Fibroblast of skin of right quadriceps (primary cell): ENCODE data around the gene ZYX.
"Not testable (repeated sequence)": the region's sequence is repeated elsewhere in the genome, so short reads cannot be mapped to it uniquely, and the experiment has no call there.

Experiments used
- DNase-seq: peaks from one replicate; pipeline ENCODE4 v3.0.0-alpha.2; 2013

Gene ZYX

DNA sequence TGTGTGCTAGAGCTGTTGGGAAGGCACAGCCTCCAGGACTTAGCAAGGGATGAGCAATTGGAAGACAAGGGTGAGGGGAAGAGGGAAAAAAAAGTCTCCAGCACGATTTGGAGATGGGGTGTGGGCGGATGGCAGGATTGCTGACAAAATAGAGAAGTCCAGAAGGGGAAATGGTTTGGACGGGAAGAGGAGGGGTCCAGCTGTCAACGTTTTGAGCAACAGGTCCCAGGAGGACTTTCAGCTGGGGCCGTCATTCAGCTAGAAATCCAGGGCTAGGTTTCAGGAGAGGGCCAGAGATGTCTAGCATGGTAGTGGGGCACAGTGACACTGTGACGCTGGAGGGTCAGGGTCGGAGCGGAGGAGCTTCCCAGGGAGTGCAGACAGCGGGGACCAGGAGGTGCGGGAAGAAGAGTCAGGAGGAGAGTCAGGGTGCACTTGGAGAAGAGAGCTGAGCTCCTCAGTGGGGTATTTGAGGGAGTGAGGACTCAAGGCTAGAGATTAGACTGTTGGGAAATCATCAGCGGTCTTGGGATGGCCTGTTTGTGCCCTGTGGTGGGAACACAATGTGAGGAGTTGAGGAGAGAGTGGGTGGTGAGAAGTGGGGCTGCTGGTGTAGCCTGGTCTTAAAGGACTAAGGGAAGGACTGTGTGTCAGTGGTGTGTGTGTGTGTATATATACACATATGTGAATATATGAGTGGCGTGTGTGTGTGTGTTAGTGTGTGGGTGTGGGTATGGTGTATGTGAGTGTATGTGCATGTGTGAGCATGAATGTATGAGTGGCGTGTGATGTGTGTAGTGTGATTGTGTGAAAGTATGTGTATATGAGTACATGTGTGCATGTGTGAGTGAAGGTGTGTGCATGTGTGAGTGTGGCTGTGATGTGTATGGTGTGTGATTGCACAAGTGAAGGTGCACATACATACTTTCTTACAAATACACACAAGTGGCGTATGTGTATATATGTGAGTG lies 3.8 kb downstream of the ZYX start:
- no peak for DNase-seq

DNA sequence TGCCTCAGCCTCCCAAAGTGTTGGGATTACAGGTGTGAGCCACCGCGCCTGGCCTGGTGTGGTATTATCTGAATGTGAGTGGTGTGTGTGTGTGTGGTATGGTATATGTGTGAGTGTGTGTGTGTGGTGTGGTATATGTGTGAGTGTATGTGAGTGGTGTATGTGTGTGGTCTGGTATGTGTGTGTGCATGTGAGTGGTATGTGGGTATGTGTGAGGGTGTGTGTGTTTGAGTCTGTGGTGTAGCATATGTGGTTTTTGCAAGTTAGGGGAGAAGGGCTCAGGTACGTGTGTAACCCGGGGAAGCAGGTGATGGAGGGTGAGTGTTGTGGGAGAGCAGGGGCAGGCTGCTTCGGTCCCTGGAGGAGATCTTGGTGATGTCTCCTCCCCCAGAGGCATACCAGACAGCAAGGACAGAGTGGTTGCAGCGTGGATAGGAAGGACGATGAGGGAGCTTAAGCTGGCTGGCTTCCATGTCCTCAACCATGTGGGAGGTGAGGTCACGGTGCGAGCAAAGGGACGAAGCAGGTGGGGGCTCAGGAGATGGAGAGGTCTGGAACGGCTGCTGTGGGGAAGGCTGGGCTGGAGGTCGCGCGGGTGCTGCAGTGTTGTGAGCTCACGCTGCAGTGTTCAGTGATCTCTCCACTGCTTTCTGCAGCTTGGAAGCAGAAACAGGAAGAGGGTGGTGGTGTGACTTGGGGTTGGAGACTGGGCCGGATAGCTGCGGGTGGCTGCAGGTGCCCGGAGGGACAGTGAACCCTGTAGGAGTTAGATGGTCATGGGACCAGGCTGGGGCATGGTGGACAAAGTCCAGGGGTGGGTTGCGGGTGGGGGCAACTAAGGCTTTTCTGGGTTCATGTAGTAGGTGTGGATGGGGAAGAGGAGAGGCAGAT lies 5.0 kb downstream of the ZYX start:
- DNase-seq, result no peak

DNA sequence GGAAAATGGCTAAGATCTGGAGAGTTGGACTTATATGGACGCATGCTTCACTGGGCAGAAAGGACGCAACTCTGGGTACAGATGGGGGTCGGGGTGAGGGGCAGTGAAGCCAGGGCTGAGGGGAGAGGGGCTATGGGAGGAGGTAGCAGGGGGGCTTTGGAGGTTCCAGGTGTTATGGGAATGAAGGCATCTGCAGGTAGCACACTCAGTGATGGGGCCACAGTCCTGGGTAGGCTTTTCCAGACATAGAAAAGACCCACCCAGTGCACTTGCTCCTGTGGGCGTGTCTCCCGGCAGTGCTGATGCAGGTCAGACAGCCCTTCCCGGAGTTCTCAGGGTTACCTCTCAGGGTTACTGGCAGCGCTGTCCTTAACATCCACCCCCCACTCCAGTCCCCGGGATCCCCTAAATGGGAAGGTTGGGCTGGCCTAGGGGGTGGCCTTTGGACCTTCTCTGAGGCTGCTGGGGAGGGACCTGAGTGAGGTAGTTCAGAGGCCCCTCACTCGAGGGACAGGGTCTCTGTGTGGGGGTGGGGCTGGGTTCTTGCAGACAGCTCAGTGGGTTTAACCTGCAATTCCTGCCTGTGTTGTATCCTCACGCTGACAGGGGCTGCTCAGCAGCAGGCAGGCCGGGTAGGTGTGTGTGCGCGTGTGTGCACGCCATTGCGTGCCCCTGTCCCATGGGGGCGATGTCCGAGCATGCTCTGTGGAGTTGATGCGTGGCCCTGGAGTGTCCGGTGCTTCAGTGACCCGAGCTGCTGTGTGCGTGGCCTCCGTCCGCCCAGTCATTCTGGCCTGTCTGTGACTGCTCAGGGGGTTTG lies 6.2 kb downstream of the ZYX start:
- no peak for DNase-seq

DNA sequence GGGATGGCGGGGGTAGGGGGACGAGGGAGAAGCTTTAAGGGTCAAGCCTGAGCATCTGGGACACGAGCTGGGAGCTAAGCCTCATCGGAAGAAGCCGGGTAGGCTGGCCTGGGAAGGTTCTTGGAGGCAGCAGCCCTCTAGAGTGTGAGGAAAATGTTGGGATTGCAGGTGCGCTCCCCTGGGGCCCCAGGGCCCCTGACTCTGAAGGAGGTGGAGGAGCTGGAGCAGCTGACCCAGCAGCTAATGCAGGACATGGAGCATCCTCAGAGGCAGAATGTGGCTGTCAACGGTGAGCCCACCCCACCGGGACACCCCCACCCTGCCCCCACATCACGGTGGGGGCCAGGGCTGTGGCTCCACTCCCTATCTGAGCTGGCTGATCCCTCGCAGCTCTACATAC lies 6.9 kb downstream of the ZYX start:
- no peak for DNase-seq

DNA sequence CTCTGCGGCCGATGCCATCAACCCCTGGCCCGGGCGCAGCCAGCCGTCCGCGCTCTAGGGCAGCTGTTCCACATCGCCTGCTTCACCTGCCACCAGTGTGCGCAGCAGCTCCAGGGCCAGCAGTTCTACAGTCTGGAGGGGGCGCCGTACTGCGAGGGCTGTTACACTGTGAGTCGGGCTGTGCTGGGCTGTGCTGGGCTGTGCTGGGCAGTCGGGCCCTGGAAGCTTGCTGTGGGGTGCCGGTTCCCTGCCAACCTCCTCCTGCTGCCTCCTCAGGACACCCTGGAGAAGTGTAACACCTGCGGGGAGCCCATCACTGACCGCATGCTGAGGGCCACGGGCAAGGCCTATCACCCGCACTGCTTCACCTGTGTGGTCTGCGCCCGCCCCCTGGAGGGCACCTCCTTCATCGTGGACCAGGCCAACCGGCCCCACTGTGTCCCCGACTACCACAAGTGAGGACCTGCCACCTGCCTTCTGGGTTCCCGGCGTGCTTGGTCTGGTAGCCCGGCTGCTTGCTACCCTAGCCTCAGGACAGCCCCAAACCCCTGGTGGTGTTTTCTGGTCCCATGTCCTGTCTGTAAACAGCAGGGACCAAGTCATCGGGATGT lies 7.5 kb downstream of the ZYX start:
- no peak for DNase-seq

DNA sequence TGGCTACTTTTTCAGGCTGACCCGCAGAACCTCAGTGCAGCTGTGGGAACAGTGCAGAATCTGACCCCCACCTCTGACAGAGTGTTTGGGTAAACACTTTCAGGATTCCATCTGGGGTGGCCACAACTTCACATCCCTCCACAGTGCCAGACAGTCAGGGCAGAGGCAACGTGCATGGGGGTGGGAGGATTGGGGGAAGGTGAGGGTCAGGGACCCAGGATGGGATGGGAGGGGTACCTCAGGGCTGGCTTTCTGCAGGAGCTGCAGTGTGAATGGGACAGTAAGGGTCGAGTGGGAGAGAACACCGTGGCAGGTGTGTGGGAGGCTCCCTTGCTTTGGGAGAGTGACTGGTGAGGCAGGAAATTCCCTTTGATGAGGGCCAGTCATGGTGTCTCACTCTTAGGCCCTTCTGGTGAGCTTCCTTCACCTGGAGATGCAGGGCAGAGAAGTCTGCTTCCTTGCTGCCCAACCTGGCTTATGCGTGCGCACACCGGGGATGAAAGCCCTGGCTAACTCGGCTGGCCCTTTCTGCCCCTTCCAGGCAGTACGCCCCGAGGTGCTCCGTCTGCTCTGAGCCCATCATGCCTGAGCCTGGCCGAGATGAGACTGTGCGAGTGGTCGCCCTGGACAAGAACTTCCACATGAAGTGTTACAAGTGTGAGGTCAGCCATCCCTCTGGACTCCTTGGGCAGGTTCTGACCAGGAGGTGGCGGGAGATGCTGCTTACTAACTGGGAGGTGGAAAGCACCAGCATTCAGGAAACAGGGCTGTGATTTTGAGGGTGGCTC lies 8.4 kb downstream of the ZYX start:
- no peak for DNase-seq

DNA sequence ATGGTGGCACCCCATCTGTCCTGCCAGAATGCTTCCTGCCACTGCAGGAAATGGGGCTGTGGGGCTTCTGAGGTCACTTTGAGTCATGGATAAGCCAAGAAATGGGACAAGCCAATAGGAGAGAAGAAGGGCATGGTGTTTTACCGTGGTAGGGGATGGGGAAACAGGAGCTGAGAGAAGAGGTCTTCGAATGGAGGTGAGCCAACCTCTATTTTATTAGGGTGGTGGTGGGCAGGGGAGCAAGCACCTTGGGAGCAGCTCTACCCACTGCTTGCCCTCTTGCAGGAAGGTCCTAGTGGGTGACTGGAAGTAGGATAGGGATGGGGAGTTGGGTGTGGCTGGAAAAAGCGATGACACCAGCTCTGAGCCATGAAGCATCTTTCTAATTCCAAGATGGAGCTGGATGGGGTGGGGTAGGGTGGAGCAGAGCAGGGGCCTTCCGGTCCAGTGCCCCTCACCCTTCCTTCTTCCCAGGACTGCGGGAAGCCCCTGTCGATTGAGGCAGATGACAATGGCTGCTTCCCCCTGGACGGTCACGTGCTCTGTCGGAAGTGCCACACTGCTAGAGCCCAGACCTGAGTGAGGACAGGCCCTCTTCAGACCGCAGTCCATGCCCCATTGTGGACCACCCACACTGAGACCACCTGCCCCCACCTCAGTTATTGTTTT lies 9.1 kb downstream of the ZYX start:
- DNase-seq, result no peak

DNA sequence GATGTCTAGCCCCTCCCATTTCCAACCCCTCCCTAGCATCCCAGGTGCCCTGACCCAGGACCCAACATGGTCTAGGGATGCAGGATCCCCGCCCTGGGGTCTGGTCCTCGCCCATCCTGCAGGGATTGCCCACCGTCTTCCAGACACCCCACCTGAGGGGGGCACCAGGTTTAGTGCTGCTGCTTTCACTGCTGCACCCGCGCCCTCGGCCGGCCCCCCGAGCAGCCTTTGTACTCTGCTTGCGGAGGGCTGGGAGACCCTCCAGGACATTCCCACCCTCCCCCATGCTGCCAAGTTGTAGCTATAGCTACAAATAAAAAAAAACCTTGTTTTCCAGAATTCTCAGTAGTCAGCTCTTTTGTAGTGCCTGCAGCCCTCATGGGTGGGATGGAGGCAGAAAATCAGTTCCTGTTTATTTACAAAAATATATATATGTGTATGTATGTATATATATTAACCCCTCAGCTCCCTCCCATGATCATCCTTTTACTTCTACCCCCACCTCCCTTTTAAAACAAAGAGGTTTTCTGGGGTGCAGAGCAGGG lies 9.7 kb downstream of the ZYX start:
- no peak for DNase-seq

DNA sequence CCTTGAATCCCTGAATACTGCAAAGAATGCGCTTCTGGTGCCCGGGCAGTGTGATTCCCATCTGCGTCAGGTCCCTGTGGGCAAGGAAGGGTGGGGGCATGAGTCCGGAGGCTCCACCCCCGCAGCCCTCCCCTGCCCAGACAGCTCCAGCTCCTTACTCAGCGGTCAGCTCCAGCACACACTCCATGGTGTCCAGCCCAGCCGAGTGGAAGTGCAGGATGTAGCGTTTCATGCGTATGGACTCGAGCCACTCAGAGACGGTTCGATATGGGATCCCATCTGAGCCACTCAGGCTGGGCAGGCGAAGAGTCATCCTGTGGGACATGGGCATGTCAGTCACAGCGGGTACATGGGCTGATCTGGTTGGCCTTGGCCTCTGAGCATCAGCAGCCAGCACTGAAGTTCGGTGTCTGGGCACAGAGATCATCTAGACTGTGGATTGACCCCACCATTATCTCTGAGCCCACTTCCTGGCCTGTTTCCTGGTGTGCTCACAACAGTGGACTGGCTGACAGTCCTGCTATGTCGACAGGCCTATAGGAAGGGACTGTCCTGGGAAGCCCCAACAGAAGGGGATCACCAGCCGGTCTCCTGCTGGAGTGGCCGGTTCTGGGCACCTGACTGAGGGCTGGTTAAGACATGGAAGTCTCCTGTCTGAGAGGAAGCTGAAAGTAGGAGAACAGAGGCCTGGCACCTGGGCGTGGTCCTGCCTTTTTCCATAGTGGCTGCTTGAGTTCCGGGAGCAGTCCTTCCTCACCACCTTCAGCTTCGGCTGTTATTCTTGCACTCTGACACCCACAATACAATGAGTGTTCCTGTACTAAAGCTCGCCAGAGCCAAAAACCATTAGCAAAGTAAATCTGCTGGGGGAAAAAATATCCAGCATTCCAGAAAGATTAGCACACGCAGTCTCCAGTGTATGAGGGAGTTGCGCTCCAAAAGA lies 10.6 kb downstream of the ZYX start:
- peak; percentile 80 for DNase-seq

DNA sequence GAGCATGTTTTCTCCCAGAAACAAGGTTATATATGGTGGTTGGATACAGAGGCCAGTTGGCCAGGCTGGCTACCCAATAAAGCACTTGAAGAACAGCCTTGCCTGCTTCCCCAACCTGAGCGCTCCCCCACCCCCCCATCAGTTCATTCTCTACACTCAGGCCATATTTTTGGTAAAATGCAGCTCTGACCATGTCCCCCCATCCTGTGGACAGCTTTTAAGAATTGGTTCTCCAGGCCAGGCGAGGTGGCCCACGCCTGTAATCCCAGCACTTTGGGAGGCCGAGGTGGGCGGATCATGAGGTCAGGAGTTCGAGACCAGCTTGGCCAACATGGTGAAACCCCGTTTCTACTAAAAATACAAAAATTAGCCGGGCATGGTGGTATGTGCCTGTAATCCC lies 11.3 kb downstream of the ZYX start:
- not testable (repeated sequence) for DNase-seq

DNA sequence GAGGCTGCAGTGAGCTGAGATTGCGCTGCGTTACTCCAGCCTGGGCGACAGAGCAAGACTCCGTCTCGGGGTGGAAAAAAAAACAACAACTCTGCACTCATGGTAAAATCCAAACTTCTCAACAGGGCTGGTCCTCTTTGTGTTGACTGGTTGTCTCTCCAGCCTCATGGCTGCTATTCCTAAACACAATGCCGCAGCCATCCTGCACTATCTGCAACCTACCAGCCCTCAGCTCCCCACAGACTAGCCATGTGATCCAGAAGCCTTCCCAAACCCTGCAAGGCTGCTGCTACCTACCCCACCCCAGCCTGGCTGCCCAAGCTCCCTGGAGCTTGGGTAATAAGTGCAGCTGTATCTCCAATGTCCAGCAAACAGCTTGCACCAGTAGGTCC lies 11.7 kb downstream of the ZYX start:
- DNase-seq, result no peak

DNA sequence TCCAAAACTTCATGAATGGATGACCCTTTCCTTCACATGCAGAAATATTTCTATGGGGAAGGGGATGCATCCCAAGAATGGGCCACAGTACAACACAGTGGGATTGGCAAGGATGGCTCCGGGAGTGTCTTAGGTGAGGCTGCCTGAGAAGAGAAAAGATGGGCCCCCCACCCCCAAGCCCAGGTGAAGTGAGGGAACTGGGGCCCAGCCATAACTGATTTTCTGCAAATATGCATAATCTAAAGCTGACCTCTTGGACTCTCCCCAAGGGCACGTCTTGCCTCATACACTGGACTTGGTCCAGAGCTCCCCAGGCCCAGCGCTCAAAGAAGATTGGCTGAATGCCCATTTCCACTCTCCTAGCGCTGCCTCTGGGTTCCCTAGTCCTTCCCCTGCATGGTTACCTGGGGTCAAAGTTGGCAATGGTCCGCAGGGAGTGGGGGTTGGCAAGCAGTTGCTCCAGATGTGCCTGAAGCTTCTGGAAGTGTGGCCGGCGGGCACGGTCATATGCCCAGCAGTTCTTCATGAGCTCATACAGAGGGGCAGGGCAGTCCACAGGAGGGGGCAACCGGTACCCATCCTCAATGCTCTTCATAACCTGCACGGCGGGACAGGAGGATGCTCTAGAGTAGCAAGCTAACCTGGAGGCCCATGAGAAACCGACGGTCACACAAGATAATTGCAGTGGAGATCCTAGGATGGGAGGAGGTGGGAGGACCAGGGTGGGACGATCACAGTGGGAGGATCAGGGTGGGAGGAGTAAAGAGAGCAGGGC lies 12.3 kb downstream of the ZYX start:
- no peak for DNase-seq

DNA sequence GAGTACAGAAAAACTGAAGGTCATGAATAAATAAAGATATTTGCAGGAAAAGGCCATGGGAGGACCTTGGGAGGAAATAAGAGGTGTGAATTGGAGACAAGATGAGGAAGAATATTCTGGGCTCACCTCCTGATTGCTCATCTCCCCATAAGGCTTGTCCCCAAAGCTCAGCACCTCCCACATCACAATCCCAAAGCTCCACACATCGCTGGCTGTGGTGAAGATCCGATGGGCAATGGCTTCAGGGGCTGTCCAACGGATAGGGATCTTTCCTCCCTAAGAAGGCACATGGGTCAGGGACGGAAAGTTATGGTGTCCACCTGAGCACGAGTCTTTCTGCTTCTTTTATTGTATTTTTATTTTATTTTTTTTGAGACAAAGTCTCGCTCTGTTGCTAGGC lies 12.9 kb downstream of the ZYX start:
- no peak for DNase-seq

DNA sequence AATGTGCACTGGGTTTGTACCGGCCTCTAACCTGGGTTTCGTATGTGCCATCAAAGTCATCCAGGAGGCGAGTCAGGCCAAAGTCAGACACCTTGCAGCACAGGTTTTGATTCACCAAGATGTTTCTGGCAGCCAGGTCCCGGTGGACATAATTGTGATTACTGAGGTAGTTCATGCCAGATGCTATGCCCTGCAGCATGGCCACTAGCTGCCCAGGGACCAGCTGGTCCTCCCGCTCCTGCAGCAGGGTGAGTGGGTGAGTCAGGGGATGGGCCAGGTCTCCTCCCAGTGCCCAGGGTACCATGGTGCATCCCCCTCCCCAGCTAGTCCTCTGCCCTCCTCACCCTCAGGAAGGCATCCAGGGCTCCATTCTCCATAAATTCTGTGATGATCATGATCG lies 13.6 kb downstream of the ZYX start:
- no peak for DNase-seq

DNA sequence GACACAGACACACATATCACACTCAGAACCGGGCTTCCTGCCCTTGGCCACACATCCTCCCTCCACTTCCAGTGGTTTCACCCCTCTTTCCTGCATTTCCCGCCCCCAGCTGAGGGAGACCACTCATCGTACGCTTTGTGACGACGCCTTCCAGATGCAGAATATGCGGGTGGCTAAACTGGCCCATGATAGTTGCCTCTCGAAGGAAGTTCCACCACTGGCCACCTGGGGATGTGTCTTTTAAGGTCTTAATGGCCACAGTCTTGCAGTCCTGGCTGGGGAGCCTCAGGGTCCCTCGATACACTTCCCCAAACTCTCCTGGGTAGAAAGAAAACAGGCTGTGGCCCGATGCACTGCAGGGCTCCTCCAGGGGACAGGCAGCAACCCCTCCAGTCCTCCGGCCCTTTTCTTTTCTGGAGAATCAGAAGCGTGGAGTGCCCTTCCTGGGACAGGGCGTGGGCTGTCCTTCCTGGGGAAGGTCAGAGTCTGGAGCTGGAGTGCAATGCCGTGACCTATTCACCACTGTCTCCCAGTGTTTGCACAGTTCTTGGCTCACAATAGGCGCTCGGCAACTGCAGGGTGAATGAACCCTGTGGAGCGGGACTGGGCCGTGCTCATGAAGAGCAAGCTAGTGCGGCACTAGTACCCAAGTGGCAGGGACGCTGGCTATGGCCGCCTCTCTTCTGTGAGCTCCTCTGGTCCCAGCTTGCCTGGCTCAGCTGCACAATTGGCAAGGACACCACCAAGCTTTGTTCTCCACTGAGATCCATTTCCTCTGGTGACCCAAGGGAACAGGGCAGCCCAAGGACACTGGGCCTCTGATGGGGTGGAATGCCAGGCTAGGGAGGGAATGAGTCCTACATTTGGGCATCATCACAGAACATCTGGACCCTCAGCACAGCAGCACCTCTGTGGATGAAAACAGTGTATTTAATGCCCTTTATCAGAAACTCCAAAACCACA lies 14.3 kb downstream of the ZYX start:
- no peak for DNase-seq

DNA sequence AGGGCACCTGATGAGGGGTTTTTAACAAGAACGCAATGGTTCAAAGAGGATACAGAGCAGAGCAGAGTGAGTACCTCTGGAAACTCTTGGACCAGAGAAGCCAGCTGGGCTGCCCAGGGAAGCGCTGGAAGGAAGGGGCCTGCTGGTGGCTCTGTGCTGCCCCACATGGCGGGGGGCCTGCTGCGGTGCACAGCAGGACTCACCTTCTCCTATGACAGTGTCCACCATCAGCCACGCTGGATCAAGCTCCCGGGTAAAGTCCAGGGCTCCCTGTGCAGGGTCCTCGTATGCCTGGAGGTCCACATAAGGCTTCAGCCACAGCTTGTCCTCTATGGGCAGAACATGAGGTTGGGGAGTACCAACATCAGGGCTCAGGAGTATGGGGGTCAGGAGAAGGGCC lies 15.0 kb downstream of the ZYX start:
- DNase-seq, result no peak
